ENCODE measurements around the gene VDR. TPM values are rescaled to one million over a fixed set of nuclear protein-coding genes. Genes with fewer than 3 reads are reported as not detected.

Gene VDR
- total RNA-seq, 1 experiment from 2014 or later, result 9.5 TPM

DNA sequence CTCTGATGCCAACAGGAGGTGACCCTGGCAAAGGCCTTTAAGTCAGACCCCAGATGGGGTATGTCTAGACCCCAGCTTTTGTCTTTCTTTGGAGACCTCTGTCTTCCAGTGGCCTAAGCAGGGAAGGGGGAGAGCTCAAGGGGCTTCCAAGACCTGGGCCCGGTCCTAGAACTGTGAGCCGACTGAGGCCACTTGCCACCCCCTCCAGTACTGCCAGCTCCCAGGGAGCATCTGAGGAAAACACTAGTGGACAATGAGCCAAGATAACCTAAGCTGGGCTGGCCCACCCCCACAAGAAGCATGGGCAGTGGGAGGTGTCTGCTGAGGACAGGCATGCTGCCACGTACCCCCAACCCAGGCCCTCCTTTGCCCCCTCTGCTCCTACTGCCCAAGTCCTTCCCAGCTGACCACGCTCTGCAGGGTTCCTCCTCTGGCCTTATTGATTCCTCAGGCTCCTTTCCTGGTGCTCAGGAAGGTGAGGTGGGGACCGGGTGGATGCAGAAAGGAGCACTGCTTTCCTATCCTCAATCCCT is 21.1 kb downstream of the VDR start:
- ChIA-PET POLR2A (no interaction called here), CTCF (interaction anchor here (1.1 kb wide), 1 partner anchor 45 kb away, joined by 4 read pairs; no protein-coding TSS in a partner anchor), RAD21 (ENCODE audit: low non-redundant PET in 1 of 2, low total read pairs in 2 of 2, uncharacterized antibody in 2 of 2, unreplicated experiment in 2 of 2) (no interaction called here)
- Histone ChIP-seq H3K79me2 (ENCODE audit: insufficient read depth, low read length) (no peaks in the 10 kb centered on the region), H4K20me1 (ENCODE audit: insufficient read depth) (no peaks in the 10 kb centered on the region), H3K9ac (ENCODE audit: low read length) (no peak overlapping the region), H3K4me2 (ENCODE audit: low read length) (no peak overlapping the region), H3K4me3 (replicated peaks in 1 of 2; ENCODE audit: low read depth in 1 of 2, low read length in 2 of 2) (no peak overlapping the region), H3K9me3 (ENCODE audit: control insufficient read depth in 1 of 2, insufficient read depth in 1 of 2, low read depth in 1 of 2, low read length in 2 of 2) (no peaks in the 10 kb centered on the region), H3K4me1 (ENCODE audit: control insufficient read depth in 1 of 2, insufficient read depth in 2 of 2, low read length in 2 of 2) (peaks cover 9 to 21% of the 10 kb centered on the region in 2 experiments; a peak in 3 of 4 replicates), H3K36me3 (ENCODE audit: control insufficient read depth in 1 of 2, insufficient read depth in 2 of 2, low read length in 2 of 2) (no peaks in the 10 kb centered on the region), H3K9me2 (ENCODE audit: insufficient read depth) (no peaks in the 10 kb centered on the region), H2AFZ (ENCODE audit: low read depth, low read length, poor library complexity, severe bottlenecking) (no peak overlapping the region), H3K27me3 (ENCODE audit: insufficient read depth, low read length) (no peaks in the 10 kb centered on the region), H3K27ac (ENCODE audit: low read depth, low read length) (no peak overlapping the region)
- intact Hi-C loops (cut with micrococcal nuclease), result no loop called here
- BruUV-seq (replicated peaks), result no TSS peak
- DNase-seq (ENCODE audit: low read depth, low spot score), result no peak
- no peak for ATAC-seq
- TF ChIP-seq, protein P1, sequence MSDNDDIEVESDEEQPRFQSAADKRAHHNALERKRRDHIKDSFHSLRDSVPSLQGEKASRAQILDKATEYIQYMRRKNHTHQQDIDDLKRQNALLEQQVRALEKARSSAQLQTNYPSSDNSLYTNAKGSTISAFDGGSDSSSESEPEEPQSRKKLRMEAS (IDR thresholded peaks at IDR 0.05), result no peak
- TF ChIP-seq, protein P2, sequence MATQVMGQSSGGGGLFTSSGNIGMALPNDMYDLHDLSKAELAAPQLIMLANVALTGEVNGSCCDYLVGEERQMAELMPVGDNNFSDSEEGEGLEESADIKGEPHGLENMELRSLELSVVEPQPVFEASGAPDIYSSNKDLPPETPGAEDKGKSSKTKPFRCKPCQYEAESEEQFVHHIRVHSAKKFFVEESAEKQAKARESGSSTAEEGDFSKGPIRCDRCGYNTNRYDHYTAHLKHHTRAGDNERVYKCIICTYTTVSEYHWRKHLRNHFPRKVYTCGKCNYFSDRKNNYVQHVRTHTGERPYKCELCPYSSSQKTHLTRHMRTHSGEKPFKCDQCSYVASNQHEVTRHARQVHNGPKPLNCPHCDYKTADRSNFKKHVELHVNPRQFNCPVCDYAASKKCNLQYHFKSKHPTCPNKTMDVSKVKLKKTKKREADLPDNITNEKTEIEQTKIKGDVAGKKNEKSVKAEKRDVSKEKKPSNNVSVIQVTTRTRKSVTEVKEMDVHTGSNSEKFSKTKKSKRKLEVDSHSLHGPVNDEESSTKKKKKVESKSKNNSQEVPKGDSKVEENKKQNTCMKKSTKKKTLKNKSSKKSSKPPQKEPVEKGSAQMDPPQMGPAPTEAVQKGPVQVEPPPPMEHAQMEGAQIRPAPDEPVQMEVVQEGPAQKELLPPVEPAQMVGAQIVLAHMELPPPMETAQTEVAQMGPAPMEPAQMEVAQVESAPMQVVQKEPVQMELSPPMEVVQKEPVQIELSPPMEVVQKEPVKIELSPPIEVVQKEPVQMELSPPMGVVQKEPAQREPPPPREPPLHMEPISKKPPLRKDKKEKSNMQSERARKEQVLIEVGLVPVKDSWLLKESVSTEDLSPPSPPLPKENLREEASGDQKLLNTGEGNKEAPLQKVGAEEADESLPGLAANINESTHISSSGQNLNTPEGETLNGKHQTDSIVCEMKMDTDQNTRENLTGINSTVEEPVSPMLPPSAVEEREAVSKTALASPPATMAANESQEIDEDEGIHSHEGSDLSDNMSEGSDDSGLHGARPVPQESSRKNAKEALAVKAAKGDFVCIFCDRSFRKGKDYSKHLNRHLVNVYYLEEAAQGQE (IDR thresholded peaks at IDR 0.05; ENCODE audit: low read depth), result no peak
- TF ChIP-seq EZH2phosphoT487 (IDR thresholded peaks at IDR 0.05; ENCODE audit: borderline replicate concordance) (no peak), FOSL1 (IDR thresholded peaks at IDR 0.05; ENCODE audit: low read depth) (no peak), EZH2 (IDR thresholded peaks at IDR 0.05) (no peak), SP1 (IDR thresholded peaks at IDR 0.05; ENCODE audit: low read depth) (no peak), JUND (IDR thresholded peaks at IDR 0.05) (no peak), YY1 (IDR thresholded peaks at IDR 0.05; ENCODE audit: extremely low read depth, insufficient replicate concordance, low read depth, low read length) (no peak), ZNF274 (IDR thresholded peaks at IDR 0.05; ENCODE audit: low read depth, low read length) (no peak)
- TF ChIP-seq, protein P3, sequence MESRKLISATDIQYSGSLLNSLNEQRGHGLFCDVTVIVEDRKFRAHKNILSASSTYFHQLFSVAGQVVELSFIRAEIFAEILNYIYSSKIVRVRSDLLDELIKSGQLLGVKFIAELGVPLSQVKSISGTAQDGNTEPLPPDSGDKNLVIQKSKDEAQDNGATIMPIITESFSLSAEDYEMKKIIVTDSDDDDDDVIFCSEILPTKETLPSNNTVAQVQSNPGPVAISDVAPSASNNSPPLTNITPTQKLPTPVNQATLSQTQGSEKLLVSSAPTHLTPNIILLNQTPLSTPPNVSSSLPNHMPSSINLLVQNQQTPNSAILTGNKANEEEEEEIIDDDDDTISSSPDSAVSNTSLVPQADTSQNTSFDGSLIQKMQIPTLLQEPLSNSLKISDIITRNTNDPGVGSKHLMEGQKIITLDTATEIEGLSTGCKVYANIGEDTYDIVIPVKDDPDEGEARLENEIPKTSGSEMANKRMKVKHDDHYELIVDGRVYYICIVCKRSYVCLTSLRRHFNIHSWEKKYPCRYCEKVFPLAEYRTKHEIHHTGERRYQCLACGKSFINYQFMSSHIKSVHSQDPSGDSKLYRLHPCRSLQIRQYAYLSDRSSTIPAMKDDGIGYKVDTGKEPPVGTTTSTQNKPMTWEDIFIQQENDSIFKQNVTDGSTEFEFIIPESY (IDR thresholded peaks at IDR 0.05; ENCODE audit: extremely low read depth, insufficient replicate concordance, low read length), result no peak

All from HCT116 (cell line).